ENCODE measurements around the gene MPST.
"Not testable (repeated sequence)": the region's sequence is repeated elsewhere in the genome, so short reads cannot be mapped to it uniquely, and the experiment has no call there.

MPST gene

DNA sequence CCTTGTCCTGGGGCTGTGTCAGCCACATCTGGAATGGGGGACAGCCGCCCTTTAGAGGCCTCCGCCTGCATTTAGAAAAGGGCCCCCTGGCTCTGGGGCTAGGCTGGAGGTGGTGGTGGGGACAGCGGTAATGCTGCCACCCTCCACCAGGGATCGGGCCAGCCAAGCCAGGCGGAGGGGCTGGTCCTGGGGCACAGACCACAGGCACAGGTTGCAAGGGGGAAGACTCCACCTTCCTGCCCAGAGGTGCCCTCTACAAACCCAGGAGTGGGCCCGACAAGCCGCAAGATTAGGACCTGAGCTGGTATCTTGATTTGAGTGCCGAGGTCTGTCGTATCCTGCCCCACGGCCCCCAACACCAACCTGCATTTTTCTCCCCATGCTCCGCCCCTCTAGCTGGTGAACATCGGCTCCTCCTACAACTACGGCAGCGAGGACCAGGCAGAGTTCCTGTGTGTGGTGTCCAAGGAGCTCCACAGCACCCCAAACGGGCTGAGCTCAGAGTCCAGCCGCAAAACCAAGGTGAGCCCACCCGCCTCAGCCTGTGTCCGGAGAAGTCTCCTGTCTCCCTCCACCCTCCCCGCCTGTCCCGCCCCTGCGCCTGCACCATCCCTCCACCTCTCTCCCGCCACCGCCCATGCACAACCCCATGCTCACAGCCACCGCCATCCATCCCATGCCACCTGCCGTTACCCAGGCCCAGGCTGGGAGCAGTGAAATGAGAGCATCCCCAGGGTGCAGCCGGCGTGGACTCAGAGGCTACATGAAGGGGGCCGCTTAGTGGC, 39.6 kb downstream of the MPST start:
- DNase-seq (ENCODE audit: insufficient read length, low spot score), result no peak
- FAIRE-seq, result no peak

DNA sequence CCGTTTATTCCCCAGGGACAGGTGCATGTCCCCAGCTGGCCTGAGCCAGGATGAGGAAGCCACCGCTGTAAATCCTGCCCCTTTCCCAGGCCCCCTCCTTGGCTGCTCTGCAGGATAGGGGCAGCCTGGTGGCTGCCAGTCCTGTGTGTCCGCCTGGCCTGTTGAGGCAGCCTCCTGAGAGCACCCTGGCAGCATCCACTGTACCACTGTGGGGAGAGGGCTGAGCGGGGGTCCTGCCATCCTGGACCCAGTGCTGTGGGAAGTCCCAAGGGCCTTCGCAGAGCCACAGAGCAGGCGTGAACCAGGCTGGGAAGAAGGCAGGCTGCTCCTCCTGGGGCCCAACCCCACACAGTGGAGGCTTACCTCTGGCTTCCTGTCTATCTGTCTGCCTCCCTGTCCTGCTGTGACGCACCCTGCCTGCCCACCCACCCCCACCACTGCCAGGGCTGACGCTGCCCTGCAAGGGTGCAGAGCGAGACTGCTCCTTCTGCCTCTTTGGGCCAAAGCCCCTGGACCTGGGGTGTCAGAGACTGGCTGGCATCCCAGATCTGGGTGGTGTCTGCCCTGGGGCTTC, 40.4 kb downstream of the MPST start:
- FAIRE-seq (no peak), DNase-seq (ENCODE audit: insufficient read length, low spot score) (no peak)

DNA sequence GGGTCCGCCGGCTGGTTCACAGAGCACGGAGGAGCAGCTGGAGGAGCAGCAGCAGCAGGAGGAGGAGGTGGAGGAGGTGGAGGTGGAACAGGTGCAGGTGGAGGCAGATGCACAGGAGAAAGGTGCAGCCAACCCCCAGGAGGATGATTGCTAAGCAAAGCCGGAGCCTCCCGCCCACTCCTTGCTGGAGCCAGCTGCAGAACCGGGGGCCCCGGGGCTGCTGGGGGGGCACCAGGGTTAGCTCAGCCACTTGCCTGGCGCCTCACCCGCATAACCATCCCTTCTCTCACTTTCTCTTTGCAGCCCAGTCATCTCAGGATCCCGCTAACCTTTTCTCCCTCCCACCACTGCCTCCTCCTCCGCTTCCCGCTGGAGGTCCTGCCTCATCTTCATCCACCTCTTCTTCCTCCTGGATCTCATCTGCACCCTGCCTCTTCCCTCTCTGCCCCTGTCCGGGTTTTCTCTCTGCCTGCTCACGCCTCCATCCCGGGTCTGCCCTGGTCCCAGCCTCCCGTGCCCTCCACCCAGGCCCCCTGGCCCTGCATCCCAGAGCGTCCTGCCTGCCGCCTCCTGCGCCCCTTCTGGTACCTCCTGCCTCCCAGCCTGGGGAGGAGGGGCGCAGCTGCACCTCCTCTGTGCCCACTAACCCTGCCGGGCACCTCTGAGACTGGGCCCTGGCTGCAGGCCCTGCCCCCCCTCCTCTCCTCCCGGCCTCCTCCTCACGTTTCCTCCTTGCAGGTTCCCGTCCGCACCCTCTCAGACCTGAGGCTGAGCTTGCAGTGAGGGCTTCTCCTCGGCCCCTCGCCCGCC, 41.5 kb downstream of the MPST start:
- FAIRE-seq, result no peak

DNA sequence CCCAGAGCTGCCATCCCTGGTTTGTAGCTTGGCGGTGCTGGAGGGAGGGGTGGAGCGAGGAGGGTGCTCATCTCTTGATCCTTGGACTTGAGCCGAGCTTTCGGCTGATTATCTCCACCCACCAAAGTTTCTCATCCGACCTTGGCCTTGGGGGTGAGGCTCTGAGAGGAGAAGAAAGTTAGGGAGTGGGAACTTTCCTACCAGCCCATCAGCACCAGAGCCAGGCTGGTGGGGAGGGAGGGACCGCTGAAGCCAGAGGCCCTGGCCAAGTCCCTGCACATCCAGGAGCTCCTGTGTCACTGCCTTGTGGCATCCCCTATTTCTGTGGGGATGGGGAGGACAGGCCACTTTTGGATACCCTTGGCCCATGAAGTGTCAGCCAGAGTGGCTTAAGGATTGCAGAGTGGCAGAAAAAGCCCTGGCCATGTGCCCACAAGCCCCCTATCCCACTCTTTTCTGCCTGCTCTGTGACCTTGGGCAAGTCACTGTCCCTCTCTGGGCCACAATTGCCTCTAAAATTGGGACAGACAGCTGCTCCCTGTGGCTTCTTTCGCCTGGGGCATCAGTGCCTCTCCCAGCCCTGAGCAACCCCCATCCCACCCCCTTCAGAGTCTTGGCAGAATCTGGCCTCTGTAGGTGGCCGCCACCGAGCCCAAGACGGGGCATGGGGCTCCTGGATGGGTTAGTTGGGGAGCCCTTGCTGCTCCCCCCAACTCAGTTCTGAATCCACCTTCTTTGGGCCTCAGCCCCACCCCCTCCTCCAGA, 42.3 kb downstream of the MPST start:
- no peak for FAIRE-seq
- no peak for DNase-seq (ENCODE audit: insufficient read length, low spot score)

More for the DNA sequence above, 41.5 kb downstream of the MPST start:
- DNase-seq (ENCODE audit: insufficient read length, low spot score), result peak; percentile 56

DNA sequence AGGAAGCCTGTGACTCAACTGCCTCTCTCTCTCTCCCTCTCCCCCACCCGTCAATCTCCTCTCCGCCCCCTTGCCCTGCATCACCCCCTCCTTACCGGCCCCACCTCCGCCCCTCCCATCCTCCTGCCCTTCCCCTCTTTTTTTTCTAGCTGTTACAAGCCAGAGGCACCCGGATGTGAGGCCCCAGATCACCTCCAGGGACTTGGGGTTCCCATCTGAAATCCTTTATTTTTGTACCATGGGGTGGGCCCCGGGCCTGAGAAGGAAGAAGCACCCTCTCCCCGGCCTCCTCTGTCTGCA, 42.8 kb downstream of the MPST start:
- FAIRE-seq (no peak), DNase-seq (ENCODE audit: insufficient read length, low spot score) (no peak)

DNA sequence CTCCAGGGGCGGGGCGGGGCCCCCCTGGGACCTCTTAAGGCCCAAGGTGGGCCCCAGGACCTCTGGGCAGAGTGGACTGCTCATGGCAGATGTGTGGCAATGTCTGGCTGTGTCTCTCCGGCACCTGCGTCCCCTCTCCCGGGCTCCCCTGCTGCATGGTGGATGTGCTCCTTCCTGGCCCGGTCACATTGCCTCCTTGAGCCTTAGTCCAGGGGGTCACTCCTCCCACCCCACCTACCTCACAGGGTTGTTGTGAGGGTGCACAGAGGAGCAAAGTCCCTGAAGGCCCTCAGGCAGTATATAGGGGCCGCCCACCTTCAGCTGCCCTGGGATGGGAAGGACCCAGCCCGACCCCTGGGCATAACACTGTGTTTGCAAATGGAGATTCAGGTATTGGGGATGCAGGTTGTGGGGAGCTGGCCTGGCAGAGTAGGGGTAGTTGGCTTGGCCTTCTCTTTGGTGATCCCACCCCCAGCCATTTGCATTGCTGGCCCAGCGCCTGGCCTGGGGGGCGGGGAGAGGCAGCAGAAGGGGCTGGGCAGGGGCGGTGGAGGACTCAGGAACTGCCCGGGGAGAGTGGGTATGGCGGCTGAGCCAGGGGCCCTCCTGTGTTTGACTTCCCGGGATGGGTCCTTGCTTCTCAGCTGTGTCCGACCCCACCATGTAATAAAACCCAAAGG, 43.3 kb downstream of the MPST start:
- no peak for DNase-seq (ENCODE audit: insufficient read length, low spot score)
- FAIRE-seq, result no peak

DNA sequence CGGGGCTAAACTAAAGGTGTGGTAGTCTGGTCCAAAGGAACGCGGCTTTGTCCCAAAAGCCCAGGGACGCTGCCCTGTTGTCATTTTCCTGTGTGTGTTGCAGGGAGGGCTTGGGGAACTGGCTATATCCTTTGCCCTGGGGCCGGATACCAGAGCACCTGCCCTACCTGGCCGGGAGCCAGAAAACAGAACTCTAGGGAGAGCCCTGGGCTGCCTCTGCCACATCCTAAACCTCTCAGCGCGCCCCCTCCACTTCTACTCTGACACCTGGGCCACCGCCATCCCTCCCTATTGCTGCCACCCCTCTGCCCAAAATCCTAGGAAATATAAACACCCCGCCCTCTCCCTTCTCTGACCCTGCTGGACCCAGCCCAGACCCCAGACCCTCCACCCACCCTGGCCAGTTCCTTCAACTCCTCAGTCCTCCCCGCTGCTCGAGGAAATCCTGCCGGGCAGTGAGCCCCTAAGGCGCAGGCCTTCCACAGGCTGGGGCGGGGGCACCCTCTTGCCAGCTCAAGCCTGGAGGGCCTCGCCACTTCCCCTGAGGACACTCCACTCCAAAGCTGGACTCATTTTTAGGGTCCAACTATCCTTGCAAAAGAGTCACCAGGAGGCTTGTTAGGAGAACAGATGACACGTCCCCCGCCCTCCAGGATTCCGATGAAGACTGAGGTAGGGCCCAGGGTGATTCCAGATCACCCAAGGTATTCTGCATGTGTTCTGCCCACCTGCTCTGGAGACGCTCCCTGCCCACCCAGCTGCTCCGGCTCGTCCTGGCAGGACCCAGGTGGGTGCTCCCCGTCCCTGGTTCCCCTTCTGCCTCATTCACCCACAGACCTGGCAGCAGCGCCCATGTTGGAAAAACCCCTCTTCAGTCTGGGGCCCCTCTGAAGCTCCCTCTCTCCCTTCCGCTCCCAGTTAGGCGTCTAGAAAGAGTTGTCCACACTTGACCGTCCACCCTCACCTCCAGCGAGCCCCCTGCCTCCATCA, 44.2 kb downstream of the MPST start:
- FAIRE-seq (no peak), DNase-seq (ENCODE audit: insufficient read length, low spot score) (no peak)

DNA sequence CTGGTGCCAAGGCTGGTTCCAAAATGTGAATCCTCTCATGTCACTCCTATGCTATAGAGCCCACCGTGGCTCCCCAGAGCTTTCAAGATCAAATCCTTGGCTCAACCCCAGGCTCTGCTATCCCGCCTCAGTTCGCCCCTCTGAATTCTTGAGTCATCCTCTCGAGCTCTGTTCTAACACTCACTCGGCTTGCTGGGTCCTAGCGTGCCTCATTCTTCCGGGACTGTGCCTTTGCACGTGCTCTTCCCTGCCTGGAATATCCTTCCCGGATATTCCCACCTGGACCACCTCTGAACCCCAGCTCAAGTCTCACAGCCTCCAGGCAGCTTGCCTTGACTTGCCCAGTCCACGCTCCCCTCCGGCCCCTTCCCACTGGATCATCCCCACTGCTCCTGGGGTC, 45.0 kb downstream of the MPST start:
- DNase-seq (ENCODE audit: insufficient read length, low spot score), result no peak
- no peak for FAIRE-seq

DNA sequence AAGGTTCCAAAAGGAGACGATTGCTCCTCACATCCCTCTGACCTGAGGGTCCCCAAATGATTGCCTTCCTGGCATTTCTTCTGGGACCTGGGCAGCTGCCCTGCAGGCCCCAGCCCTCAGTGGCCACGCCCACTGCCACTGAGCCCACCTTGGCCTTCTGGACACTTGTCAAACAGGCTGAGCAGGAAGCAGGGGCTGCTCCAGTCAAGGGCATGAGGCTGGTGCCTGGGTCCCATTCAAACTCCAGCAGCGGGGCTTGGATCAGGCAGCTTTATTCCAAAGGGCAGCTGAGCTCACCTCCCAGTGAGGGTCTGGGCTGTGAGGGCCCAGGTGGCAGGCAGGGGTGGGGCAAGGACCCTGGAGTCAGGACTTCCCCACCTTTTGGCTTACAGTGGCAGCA, 45.6 kb downstream of the MPST start:
- no peak for FAIRE-seq
- DNase-seq (ENCODE audit: insufficient read length, low spot score), result no peak

DNA sequence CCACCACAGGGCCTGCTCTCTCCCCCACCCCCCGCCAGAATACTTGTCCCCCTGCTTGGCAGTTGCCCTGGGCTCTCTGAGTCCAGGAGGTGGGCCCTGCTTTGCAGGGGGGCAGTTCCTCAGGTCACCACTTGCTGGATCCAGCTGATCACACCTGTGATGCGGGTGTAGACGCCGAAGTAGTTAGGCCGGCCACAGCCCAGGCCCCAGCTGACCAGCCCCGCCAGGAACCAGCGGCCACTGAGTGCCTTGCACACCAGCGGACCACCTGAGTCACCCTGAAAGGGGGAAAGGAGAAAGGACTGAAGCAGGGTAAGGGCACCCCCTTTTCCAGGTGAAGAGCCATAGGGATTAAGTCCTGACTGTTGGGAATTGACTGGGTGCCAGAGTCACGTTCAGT, 46.4 kb downstream of the MPST start:
- DNase-seq (ENCODE audit: insufficient read length, low spot score) (no peak), FAIRE-seq (no peak)

DNA sequence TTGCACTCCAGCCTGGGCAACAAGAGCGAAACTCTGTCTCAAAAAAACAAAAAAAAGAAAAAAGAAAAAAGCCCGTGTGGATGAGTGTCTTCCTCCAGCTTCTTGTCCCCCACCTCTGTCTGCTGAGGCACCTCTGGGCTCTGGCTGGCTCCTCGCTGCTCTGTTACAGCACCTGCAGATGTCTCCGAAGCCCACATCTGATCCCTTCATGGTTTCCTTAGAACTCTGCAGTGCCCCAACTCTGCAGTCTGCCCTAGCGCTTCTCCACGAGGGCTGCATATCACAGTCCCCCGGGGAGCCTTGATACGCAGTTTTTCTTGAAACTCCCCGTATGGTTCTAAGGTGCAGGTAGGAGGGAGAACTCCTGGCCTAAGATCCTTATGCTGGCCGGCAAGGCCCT, 47.9 kb downstream of the MPST start:
- FAIRE-seq (no peak), DNase-seq (ENCODE audit: insufficient read length, low spot score) (no peak)

DNA sequence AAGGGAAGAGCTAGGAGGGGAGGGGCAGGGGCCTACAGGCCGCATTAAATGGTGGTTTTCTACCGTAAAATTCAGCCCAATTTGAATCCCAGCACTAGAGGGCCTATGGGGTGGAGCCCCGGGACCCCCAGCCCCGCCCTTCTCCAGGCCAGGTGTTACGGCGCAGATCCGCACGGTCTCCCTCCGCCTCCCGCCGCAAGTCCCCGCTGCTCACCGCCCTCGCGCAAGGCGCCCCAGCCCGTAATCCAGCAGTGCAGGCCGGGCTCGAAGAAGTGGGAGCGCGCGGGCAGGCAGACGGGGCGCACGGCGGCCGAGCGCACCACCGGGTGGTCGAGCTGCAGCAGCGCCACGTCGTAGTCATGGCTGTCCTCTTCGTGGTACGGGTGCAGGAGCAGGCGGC, 49.3 kb downstream of the MPST start:
- no peak for DNase-seq (ENCODE audit: insufficient read length, low spot score)
- FAIRE-seq, result no peak

DNA sequence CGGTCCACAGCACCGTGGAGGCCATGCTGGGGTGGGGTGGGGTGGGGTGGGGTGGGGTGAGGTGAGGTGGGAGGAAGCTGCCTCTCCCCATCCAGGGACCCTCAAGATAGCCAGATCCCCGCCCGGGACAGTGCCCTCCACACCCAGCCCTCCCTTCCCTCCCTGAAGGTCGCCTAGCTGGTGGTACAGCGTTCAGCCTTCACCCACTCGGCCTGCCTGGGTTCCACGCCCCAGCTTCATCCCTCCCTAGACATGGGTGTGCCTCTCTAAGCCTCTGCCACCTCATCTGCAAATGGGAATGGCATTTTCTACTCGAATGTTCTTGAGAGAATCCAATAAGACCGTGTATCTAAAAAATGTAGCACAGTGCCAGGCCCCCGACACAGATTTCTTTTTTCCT, 49.8 kb downstream of the MPST start:
- no peak for DNase-seq (ENCODE audit: insufficient read length, low spot score)
- FAIRE-seq, result no peak

DNA sequence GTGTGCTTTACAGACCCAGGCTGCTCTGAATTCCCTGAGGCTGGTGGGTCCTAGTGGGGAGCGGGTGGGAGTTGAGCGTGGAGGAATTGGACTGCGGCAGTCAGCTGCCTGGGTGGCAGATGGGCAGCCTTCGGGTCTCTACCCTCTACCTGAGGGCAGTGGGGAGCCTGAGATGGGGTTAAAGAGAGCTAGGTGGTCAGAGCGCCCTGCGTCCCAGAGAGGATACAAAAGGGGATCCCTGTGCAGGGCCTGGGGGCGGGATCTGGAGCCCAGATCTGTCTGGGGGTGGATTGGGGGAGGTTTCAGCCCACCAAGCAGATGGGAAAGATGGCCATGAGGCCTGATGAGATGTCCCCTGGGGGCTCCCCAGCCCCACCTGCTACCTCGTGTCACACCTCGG, 50.2 kb downstream of the MPST start:
- FAIRE-seq, result no peak
- DNase-seq (ENCODE audit: insufficient read length, low spot score), result no peak

DNA sequence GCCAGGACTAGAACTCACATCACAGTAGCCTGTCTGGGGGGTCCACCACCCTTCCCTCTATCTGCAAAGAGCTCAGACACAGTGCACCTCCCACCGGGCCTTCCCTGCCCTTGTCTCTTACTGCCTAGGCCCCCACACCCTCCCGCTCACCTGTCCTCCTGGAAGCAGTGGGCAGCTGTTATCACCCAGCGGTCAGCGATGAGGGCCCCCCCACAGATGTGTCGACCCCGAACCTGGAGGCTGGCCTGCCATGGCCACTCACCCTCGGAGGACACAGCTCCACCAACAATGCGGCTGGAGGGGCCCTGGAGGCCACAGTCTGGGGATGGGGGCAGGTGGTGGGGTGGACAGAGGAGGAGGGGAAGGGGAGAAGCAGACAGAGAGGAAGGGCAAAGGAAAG, 50.8 kb downstream of the MPST start:
- no peak for DNase-seq (ENCODE audit: insufficient read length, low spot score)
- FAIRE-seq, result no peak

DNA sequence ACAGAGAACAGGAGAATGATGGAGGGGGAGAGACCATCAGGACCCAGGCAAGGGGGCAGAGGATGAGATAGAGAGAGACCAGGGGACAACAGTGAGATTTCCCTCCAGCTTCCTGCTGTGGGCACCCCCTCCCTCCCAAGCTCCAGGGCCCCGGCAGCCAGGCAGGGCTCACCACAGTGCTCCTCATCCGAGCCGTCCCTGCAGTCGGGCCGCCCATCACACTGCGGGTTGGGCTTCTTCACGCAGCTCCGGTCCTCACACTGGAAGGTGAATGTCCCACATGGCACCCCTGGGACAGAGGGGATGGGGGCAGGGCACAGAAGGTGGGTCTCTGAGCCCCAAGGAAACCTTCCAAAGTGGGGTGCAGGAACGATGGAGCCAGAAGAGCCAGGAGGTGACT, 51.2 kb downstream of the MPST start:
- no peak for FAIRE-seq
- DNase-seq (ENCODE audit: insufficient read length, low spot score), result no peak

DNA sequence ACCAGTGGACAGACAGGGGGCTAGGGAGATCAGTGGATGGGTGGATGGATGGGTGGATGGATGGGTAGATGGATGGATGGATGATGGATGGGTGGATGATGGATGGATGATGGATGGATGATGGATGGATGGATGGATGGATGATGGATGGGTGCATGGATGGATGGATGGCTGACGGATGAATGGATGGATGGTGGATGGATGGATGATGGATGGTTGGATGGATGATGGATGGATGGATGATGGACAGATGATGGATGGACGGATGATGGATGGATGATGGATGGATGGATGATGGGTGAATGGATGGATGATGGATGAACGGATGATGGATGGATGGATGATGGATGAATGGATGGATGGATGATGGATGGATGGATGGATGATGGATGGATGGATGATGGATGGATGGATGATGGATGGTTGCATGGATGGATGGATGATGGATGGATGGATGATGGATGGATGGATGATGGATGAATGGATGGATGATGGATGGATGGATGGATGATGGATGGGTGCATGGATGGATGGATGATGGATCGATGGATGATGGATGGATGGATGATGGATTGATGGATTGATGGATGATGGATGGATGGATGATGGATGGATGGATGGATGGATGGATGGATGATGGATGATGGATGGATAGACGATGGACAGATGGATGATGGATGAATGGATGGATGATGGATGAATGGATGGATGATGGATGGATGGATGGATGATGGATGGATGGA, 52.5 kb downstream of the MPST start:
- DNase-seq (ENCODE audit: insufficient read length, low spot score); FAIRE-seq: not testable (repeated sequence)

DNA sequence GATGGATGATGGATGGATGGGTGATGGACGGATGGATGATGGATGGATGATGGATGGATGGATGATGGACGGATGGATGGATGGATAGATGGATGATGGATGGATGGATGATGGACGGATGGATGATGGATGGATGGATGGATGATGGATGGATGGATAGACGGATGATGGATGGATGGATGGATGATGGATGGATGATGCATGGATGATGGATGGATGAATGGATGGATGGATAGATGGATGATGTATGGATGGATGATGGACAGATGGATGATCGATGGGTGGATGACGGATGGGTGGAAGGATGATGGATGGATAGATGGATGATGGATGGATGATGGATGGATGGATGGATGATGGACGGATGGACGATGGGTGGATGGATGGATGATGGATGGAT, 53.1 kb downstream of the MPST start:
- no peak for FAIRE-seq
- no peak for DNase-seq (ENCODE audit: insufficient read length, low spot score)

DNA sequence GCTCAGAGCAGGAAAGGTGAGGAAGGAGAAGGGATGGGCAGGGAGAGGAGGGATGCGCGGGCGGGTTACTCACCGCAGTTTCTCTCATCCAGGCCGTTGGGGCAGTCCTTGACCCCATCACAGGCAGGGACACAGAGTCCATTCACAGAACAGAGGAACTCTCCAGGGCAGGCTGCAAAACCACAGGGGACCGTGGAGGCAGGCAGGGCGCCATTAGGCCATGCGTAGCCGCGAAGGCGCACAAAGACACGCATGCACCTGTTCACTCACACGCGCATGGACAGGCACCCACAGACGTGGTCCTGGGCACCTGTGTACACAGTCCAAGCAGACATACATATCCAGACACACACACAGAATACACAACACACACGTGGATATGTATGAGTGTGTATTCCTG, 55.0 kb downstream of the MPST start:
- FAIRE-seq (no peak), DNase-seq (ENCODE audit: insufficient read length, low spot score) (no peak)
